Stomach (tissue), 4 donors: ENCODE results near the gene NCKAP5.

ENCODE experiments used
- CTCF ChIP-seq, 7 experiments: fragments of 450-650 bp in 4 of 7; fragments of 200-600 bp in 3 of 7; sonication (generic) in 3 of 7; IDR thresholded peaks; one replicate each; pipeline ENCODE4 v1.5.1; 2016 to 2019; ENCODE audit warnings: antibody characterized with exemption in 7 of 7, control low read depth in 2 of 7, mild to moderate bottlenecking in 1 of 7
- EP300 ChIP-seq: sonication (generic); formaldehyde crosslinking; IDR thresholded peaks from one replicate; pipeline ENCODE4 v1.6.1; 2017; ENCODE audit warnings: antibody characterized with exemption
- POLR2A ChIP-seq, 4 donors: fragments of 450-650 bp; IDR thresholded peaks; one replicate each; pipeline ENCODE4 v1.6.1; 2016; ENCODE audit warnings: antibody characterized with exemption in 4 of 4, control low read depth in 2 of 4, mild to moderate bottlenecking in 1 of 4, moderate library complexity in 1 of 4
- POLR2AphosphoS5 ChIP-seq, 3 donors: sonication (generic); formaldehyde crosslinking; IDR thresholded peaks; one replicate each; pipeline ENCODE4 v1.6.1; 2016; ENCODE audit warnings: antibody characterized with exemption in 3 of 3

GRCh38 chr2:132671151-132671835 lies 897.0 kb downstream of the NCKAP5 start:
- TF ChIP-seq POLR2A (IDR thresholded peaks at IDR 0.05) = no peak
- TF ChIP-seq POLR2AphosphoS5 (IDR thresholded peaks at IDR 0.05) = peak in 1 of 3 donors; percentile 22
- no peak for TF ChIP-seq EP300
- TF ChIP-seq CTCF (IDR thresholded peaks at IDR 0.05) = no peak
